ENCODE measurements around the gene ROPN1B.

Gene ROPN1B

DNA sequence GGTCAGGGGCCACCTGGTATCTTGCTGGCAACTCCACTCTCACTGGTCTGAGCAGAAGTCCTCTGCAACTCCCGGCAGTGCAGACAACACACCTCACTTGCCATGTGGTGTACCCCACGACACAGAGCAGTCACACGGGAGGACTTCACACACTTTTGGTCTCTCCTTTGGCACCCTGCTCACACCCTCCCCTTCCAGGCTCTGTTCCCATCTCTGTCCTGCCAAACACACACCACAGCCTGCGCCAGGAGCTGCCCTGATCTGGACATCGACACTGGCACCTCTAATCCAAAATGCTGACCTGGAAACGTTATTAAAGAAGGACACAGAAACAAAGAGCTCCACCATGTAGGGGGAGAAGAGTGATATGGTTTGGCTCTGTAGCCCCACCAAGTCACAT, 57.8 kb downstream of the ROPN1B start:
- DNase-seq = no peak

DNA sequence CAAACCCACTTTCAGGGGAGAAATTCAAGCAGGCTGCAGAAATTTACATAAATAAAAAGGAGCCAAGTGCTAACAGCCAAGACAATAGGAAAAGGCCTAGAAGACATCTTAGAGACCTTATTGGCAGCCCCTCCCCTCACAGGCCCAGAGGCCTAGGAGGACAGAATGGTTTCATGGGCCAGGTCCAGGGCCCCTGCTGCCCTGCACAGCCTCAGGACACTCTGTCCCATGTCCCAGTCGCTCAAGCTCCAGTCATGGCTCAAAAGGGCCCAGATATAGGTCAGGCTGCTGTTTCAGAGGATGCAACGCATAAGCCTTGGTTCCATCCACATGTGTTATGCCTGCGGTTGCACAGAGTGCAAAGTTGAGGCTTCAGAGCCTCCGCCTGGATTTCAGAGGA, 59.1 kb downstream of the ROPN1B start:
- DNase-seq = no peak

DNA sequence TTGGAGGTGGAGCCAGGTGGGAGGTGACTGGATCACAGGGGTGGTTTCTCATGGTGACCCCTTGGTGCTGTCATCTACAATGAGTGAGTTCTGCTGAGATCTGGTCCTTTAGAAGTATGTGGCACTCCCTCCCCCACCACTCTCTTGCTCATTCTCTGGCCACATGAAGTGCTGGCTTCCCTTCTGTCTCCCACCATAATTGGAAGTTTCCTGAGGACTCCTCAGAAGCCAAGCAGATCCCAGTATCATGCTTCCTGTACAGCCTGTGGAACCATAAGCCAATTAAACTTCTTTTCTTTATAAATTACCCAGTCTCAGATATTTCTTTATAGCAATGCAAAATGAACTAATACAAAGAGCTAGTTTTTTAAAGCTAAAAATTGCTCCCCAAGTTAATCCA, 60.3 kb downstream of the ROPN1B start:
- no peak for DNase-seq

DNA sequence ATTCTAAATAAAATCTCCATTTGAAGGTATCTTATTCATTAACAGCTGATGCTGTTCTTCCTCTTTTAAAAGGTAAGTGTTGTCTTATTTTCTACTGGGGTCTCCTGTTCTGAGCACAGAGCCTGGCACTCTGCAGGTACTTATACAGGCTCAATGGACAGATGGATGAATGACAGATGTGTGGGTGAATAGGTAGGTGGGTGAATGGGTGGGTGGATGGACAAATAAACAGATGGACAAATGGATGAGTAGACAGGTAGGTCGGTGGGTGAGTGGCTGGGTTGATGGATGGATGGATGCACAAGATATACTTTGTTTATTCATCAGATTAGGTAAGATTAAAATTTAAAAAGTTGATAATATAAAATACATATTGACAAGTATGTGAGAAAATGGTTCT, 61.5 kb downstream of the ROPN1B start:
- no peak for DNase-seq

DNA sequence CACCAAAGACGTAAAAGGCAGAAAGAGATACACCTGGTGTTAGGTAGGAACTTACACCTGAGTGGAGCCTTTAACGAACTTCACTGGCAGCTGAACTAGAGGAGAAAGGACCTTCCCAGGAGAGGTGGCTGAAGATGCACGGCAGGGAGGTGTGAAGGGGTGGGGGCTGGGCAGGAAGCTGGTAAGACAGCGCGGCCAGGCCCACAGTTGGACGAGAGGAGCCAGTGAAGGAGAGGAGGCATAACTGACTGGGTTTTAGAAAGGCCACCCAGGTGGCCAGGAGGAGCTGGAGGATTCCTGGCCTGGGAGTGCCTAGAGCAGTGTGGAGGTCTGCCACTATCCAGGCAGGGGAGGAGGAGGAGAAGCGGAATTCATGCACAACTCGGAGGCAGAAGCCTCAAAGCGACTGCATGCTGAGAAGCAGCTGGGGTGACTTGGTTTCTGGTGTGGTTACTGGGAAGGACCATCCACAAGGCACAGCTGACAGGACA, 63.0 kb downstream of the ROPN1B start:
- DNase-seq = no peak
